ENCODE data around the gene SLC7A6OS. TPM values are rescaled to one million over a fixed set of nuclear protein-coding genes. Genes with fewer than 3 reads are reported as not detected.

SLC7A6OS gene
- total RNA-seq, 1 experiment from 2014 or later, result 14.2 TPM

- Histone ChIP-seq H3K36me3 (ENCODE audit: low read depth) (0 out of 2 replicates have a peak, but pooled peaks cover 6% of the 10 kb centered on the region), H3K27ac (no peak overlapping the region), H3K4me3 (no peak overlapping the region), H3F3A (ENCODE audit: insufficient read depth, low read depth) (peaks cover 6% of the 10 kb centered on the region; the same call in 1 of the 2 replicates), H3K27me3 (ENCODE audit: insufficient read depth, low read depth) (no peaks in the 10 kb centered on the region), H4K20me1 (ENCODE audit: insufficient read depth) (no peaks in the 10 kb centered on the region), H3K9me3 (ENCODE audit: insufficient read depth, low read depth) (no peaks in the 10 kb centered on the region), H3K4me2 (no peak overlapping the region), H3K4me1 (replicated peaks; ENCODE audit: insufficient read depth) (peaks cover 6% of the 10 kb centered on the region), H3K79me2 (ENCODE audit: low read depth) (no peaks in the 10 kb centered on the region), H2AFZ (no peak overlapping the region), H3K9me2 (ENCODE audit: insufficient read depth) (no peaks in the 10 kb centered on the region)
- ChIA-PET CTCF (no interaction called here), POLR2A (ENCODE audit: unreplicated experiment) (no interaction called here)
- DNase-seq, result no peak
- no TSS peak for BruUV-seq (replicated peaks)
- intact Hi-C loops (cut with micrococcal nuclease; ENCODE audit: unreplicated experiment), result no loop called here
- no peak for TF ChIP-seq EZH2 (IDR thresholded peaks at IDR 0.05; ENCODE audit: low read depth)
- no peak for TF ChIP-seq CTCF (conservative IDR thresholded peaks at IDR 0.05)
These were observed 13.6 kb upstream of the SLC7A6OS start for GRCh38 chr16:68324336-68324735.

GRCh38 chr16:68319185-68319908 lies 8.6 kb upstream of the SLC7A6OS start:
- Histone ChIP-seq H3K36me3 (ENCODE audit: low read depth) (no peaks in the 10 kb centered on the region), H3K4me3 (no peak overlapping the region), H3F3A (ENCODE audit: insufficient read depth, low read depth) (no peaks in the 10 kb centered on the region), H2AFZ (no peak overlapping the region), H3K27ac (no peak overlapping the region), H3K4me1 (replicated peaks; ENCODE audit: insufficient read depth) (no peaks in the 10 kb centered on the region), H3K4me2 (no peak overlapping the region), H4K20me1 (ENCODE audit: insufficient read depth) (no peaks in the 10 kb centered on the region), H3K9me3 (ENCODE audit: insufficient read depth, low read depth) (no peaks in the 10 kb centered on the region), H3K79me2 (ENCODE audit: low read depth) (no peaks in the 10 kb centered on the region), H3K9me2 (ENCODE audit: insufficient read depth) (no peaks in the 10 kb centered on the region), H3K27me3 (ENCODE audit: insufficient read depth, low read depth) (no peaks in the 10 kb centered on the region)
- TF ChIP-seq CTCF (conservative IDR thresholded peaks at IDR 0.05) (no peak), EZH2 (IDR thresholded peaks at IDR 0.05; ENCODE audit: low read depth) (no peak)
- intact Hi-C loops (cut with micrococcal nuclease; ENCODE audit: unreplicated experiment), result no loop called here
- ChIA-PET POLR2A (ENCODE audit: unreplicated experiment) (interaction anchor here (0.6 kb wide), 1 partner anchor 9 kb away, joined by 4 read pairs; no protein-coding TSS in a partner anchor), CTCF (interaction anchor here (0.5 to 0.7 kb wide), 2 partner anchors 31 to 827 kb away, joined by 3 to 5 read pairs; no protein-coding TSS in a partner anchor)
- no peak for DNase-seq
- BruUV-seq (replicated peaks), result no TSS peak

- BruUV-seq (replicated peaks), result no TSS peak
- H3K27me3 ChIP-seq (ENCODE audit: insufficient read depth, low read depth), result no peaks in the 10 kb centered on the region
- peaks cover 4% of the 10 kb centered on the region; the same call in 1 of the 2 replicates for H3F3A ChIP-seq (ENCODE audit: insufficient read depth, low read depth)
- H4K20me1 ChIP-seq (ENCODE audit: insufficient read depth), result peaks cover 8% of the 10 kb centered on the region; the same call in 1 of the 2 replicates
- no peak overlapping the region for H3K4me2 ChIP-seq
- H3K4me3 ChIP-seq, result no peak overlapping the region
- H3K9me2 ChIP-seq (ENCODE audit: insufficient read depth), result no peaks in the 10 kb centered on the region
- H3K4me1 ChIP-seq (replicated peaks; ENCODE audit: insufficient read depth), result peaks cover 11% of the 10 kb centered on the region
- TF ChIP-seq EZH2 (IDR thresholded peaks at IDR 0.05; ENCODE audit: low read depth) (no peak), CTCF (conservative IDR thresholded peaks at IDR 0.05) (no peak)
- no peak overlapping the region for H2AFZ ChIP-seq
- CTCF ChIA-PET, result no interaction called here
- intact Hi-C loops (cut with micrococcal nuclease; ENCODE audit: unreplicated experiment), result no loop called here
- no peak for DNase-seq
- no peaks in the 10 kb centered on the region for H3K36me3 ChIP-seq (ENCODE audit: low read depth)
- POLR2A ChIA-PET (ENCODE audit: unreplicated experiment), result no interaction called here
- no peak overlapping the region for H3K27ac ChIP-seq
- peaks cover 52% of the 10 kb centered on the region for H3K79me2 ChIP-seq (ENCODE audit: low read depth)
- H3K9me3 ChIP-seq (ENCODE audit: insufficient read depth, low read depth), result no peaks in the 10 kb centered on the region
These were observed 2.4 kb upstream of the SLC7A6OS start for GRCh38 chr16:68313116-68313515.
